Measurements from ENCODE around the gene ADGRB3.
"Not testable (repeated sequence)": the region's sequence is repeated elsewhere in the genome, so short reads cannot be mapped to it uniquely, and the experiment has no call there.

Gene ADGRB3

GRCh38 chr6:69285054-69285453, 650.0 kb downstream of the ADGRB3 start:
- no peak for DNase-seq

- DNase-seq = no peak
Measured at GRCh38 chr6:69286331-69286730, 651.2 kb downstream of the ADGRB3 start.

GRCh38 chr6:69288198-69288597, 653.1 kb downstream of the ADGRB3 start:
- DNase-seq = not testable (repeated sequence)

GRCh38 chr6:69289689-69290495, 654.8 kb downstream of the ADGRB3 start:
- no peak for DNase-seq

GRCh38 chr6:69293471-69293870, 658.4 kb downstream of the ADGRB3 start:
- no peak for DNase-seq

GRCh38 chr6:69294407-69294806, 659.3 kb downstream of the ADGRB3 start:
- DNase-seq = no peak

- DNase-seq = no peak
Measured at GRCh38 chr6:69294862-69295261, 659.8 kb downstream of the ADGRB3 start.

- DNase-seq = no peak
Measured at GRCh38 chr6:69303382-69303781, 668.3 kb downstream of the ADGRB3 start.

GRCh38 chr6:69305456-69305855, 670.4 kb downstream of the ADGRB3 start:
- no peak for DNase-seq

- no peak for DNase-seq
Measured at GRCh38 chr6:69308584-69308983, 673.5 kb downstream of the ADGRB3 start.

GRCh38 chr6:69311888-69312287, 676.8 kb downstream of the ADGRB3 start:
- no peak for DNase-seq

- no peak for DNase-seq
Measured at GRCh38 chr6:69314001-69314400, 678.9 kb downstream of the ADGRB3 start.

- DNase-seq = no peak
Measured at GRCh38 chr6:69314531-69314930, 679.4 kb downstream of the ADGRB3 start.

- no peak for DNase-seq
Measured at GRCh38 chr6:69331886-69332285, 696.8 kb downstream of the ADGRB3 start.

- no peak for DNase-seq
Measured at GRCh38 chr6:69337311-69337710, 702.2 kb downstream of the ADGRB3 start.

- no peak for DNase-seq
Measured at GRCh38 chr6:69338431-69339162, 703.5 kb downstream of the ADGRB3 start.

GRCh38 chr6:69339163-69339550, 704.1 kb downstream of the ADGRB3 start:
- DNase-seq = no peak

- no peak for DNase-seq
Measured at GRCh38 chr6:69340196-69340595, 705.1 kb downstream of the ADGRB3 start.

GRCh38 chr6:69343851-69344250, 708.8 kb downstream of the ADGRB3 start:
- DNase-seq = no peak

GRCh38 chr6:69349771-69350170, 714.7 kb downstream of the ADGRB3 start:
- DNase-seq = no peak

GRCh38 chr6:69362209-69362608, 727.1 kb downstream of the ADGRB3 start:
- no peak for DNase-seq

- no peak for DNase-seq
Measured at GRCh38 chr6:69366831-69367230, 731.7 kb downstream of the ADGRB3 start.

- no peak for DNase-seq
Measured at GRCh38 chr6:69368613-69369012, 733.5 kb downstream of the ADGRB3 start.

GRCh38 chr6:69370763-69371162, 735.7 kb downstream of the ADGRB3 start:
- no peak for DNase-seq

Data from NCI-H510A treated with DMSO at 0.1 percent for 48 hours (cell line).